H9 (cell line): ENCODE measurements around the gene NFIX. TPM values are rescaled to one million over a fixed set of nuclear protein-coding genes. Genes with fewer than 3 reads are reported as not detected.
A peak's percentile ranks its signal among the peaks of the same experiment; 100 is the strongest.

Experiments
- DNase-seq: peaks from one replicate; pipeline ENCODE4 v3.0.0-alpha.2; 2017
- H2AFZ ChIP-seq: one replicate; pipeline ENCODE4 v1.6.1; 2013; ENCODE audit warnings: mild to moderate bottlenecking, low read length, control low read depth, moderate library complexity
- H2AK5ac ChIP-seq: 2 replicates; pipeline ENCODE4 v1.6.1; 2013; ENCODE audit warnings: low read length, control low read depth, mixed read lengths; ENCODE audit not compliant: insufficient read length
- H2BK120ac ChIP-seq: one replicate; pipeline ENCODE4 v1.6.1; 2013; ENCODE audit warnings: low read depth, mild to moderate bottlenecking, low read length, control low read depth, inconsistent platforms; ENCODE audit not compliant: poor library complexity, severe bottlenecking
- H2BK12ac ChIP-seq: 2 replicates; pipeline ENCODE4 v1.6.1; 2013; ENCODE audit warnings: low read length, control low read depth, mixed read lengths, low read depth; ENCODE audit not compliant: insufficient read length
- H2BK15ac ChIP-seq: 2 replicates; pipeline ENCODE4 v1.6.1; 2013; ENCODE audit warnings: low read depth, low read length, control low read depth
- H2BK20ac ChIP-seq: one replicate; pipeline ENCODE4 v1.6.1; 2013; ENCODE audit warnings: low read depth, mild to moderate bottlenecking, low read length, control low read depth, inconsistent platforms; ENCODE audit not compliant: poor library complexity, severe bottlenecking
- H2BK5ac ChIP-seq: 2 replicates; pipeline ENCODE4 v1.6.1; 2013; ENCODE audit warnings: low read length, control low read depth, mixed read lengths; ENCODE audit not compliant: insufficient read length
- H3K14ac ChIP-seq: 2 replicates; pipeline ENCODE4 v1.6.1; 2013; ENCODE audit warnings: low read length, control low read depth; ENCODE audit not compliant: insufficient read depth
- H3K18ac ChIP-seq: 2 replicates; pipeline ENCODE4 v1.6.1; 2013; ENCODE audit warnings: low read depth, mild to moderate bottlenecking, mixed read lengths, low read length, control low read depth; ENCODE audit not compliant: insufficient read length
- H3K23ac ChIP-seq: 2 replicates; pipeline ENCODE4 v1.6.1; 2013; ENCODE audit warnings: low read length, control low read depth, mixed read lengths, low read depth; ENCODE audit not compliant: insufficient read length
- H3K23me2 ChIP-seq: 2 replicates; pipeline ENCODE4 v1.6.1; 2013; ENCODE audit warnings: low read depth, mild to moderate bottlenecking, mixed read lengths, low read length, control low read depth; ENCODE audit not compliant: insufficient read length, poor library complexity, severe bottlenecking
- H3K27ac ChIP-seq: 2 replicates; pipeline ENCODE4 v1.5.1; 2013; ENCODE audit warnings: low read length, control low read depth, mixed read lengths, low read depth; ENCODE audit not compliant: insufficient read length
- H3K27me3 ChIP-seq: 2 replicates; pipeline ENCODE4 v1.6.1; 2013; ENCODE audit warnings: low read length, control low read depth, inconsistent platforms; ENCODE audit not compliant: insufficient read depth
- H3K4ac ChIP-seq: 2 replicates; pipeline ENCODE4 v1.6.1; 2013; ENCODE audit warnings: low read depth, mild to moderate bottlenecking, control low read depth, inconsistent platforms, low read length, moderate library complexity
- H3K4me1 ChIP-seq: 2 replicates; pipeline ENCODE4 v1.6.1; 2013; ENCODE audit warnings: low read length, control low read depth, inconsistent platforms; ENCODE audit not compliant: insufficient read depth
- H3K4me2 ChIP-seq: 2 replicates; pipeline ENCODE4 v1.6.1; 2013; ENCODE audit warnings: low read length, control low read depth, mixed read lengths; ENCODE audit not compliant: insufficient read length, insufficient read depth
- H3K56ac ChIP-seq: 2 replicates; pipeline ENCODE4 v1.6.1; 2013; ENCODE audit warnings: low read depth, mild to moderate bottlenecking, mixed read lengths, low read length, control low read depth; ENCODE audit not compliant: insufficient read length
- H3K79me1 ChIP-seq: 2 replicates; pipeline ENCODE4 v1.6.1; 2013; ENCODE audit warnings: low read depth, mild to moderate bottlenecking, moderate library complexity, low read length, control low read depth, inconsistent platforms; ENCODE audit not compliant: insufficient read depth, poor library complexity, severe bottlenecking
- H3K79me2 ChIP-seq: 2 replicates; pipeline ENCODE4 v1.6.1; 2013; ENCODE audit warnings: low read length, control low read depth, inconsistent platforms; ENCODE audit not compliant: insufficient read depth
- H3K9ac ChIP-seq: 2 replicates; pipeline ENCODE4 v1.6.1; 2013; ENCODE audit warnings: low read length, control low read depth, mixed read lengths; ENCODE audit not compliant: insufficient read length; ENCODE audit errors: extremely low read depth
- H3K9me3 ChIP-seq: one replicate; pipeline ENCODE4 v1.6.1; 2013; ENCODE audit warnings: low read depth, low read length, inconsistent platforms; ENCODE audit not compliant: control insufficient read depth
- H3T11ph ChIP-seq: one replicate; pipeline ENCODE4 v1.6.1; 2013; ENCODE audit warnings: mild to moderate bottlenecking, low read length, control low read depth, inconsistent platforms
- H4K20me1 ChIP-seq: one replicate; pipeline ENCODE4 v1.6.1; 2013; ENCODE audit not compliant: control insufficient read depth, insufficient read length, insufficient read depth
- H4K5ac ChIP-seq: 2 replicates; pipeline ENCODE4 v1.6.1; 2013; ENCODE audit warnings: low read depth, mild to moderate bottlenecking, mixed read lengths, low read length, control low read depth; ENCODE audit not compliant: insufficient read length
- H4K8ac ChIP-seq: replicated peaks from 2 replicates; pipeline ENCODE4 v1.6.1; 2013; ENCODE audit warnings: low read length, control low read depth, mixed read lengths, low read depth; ENCODE audit not compliant: insufficient read length
- H4K91ac ChIP-seq: 2 replicates; pipeline ENCODE4 v1.6.1; 2013; ENCODE audit warnings: low read depth, mild to moderate bottlenecking, moderate library complexity, mixed read lengths, low read length, control low read depth; ENCODE audit not compliant: insufficient read length
- H3K27ac Mint-ChIP-seq, 3 experiments: 2 replicates in 2 of 3; 3 replicates in 1 of 3; pipeline ENCODE4 v1.8.0; 2020 to 2021; ENCODE audit warnings: mixed read lengths in 3 of 3, mild to moderate bottlenecking in 1 of 3, moderate library complexity in 1 of 3
- H3K27me3 Mint-ChIP-seq: 2 replicates; pipeline ENCODE4 v1.8.0; 2021; ENCODE audit warnings: low read depth, mild to moderate bottlenecking, moderate library complexity, mixed read lengths
- H3K36me3 Mint-ChIP-seq, 3 experiments: 2 replicates in 2 of 3; 3 replicates in 1 of 3; pipeline ENCODE4 v1.8.0; 2020 to 2021; ENCODE audit warnings: low read depth in 3 of 3, mixed read lengths in 3 of 3; ENCODE audit not compliant: insufficient read depth in 1 of 3
- H3K4me1 Mint-ChIP-seq, 2 experiments: 2 replicates each; pipeline ENCODE4 v1.8.0; 2020; ENCODE audit warnings: mixed read lengths in 2 of 2
- H3K4me3 Mint-ChIP-seq, 2 experiments: 2 replicates in 1 of 2; 3 replicates in 1 of 2; pipeline ENCODE4 v1.8.0; 2020 to 2021; ENCODE audit warnings: mild to moderate bottlenecking in 2 of 2, mixed read lengths in 2 of 2, moderate library complexity in 1 of 2
- H3K9me3 Mint-ChIP-seq, 2 experiments: 2 replicates in 1 of 2; 3 replicates in 1 of 2; pipeline ENCODE4 v1.8.0; 2020; ENCODE audit warnings: mild to moderate bottlenecking in 2 of 2, mixed read lengths in 2 of 2, moderate library complexity in 1 of 2
- CTCF ChIP-seq: fragments of 200-600 bp; sonication (generic); conservative IDR thresholded peaks from 3 replicates; pipeline ENCODE4 v1.8.0; 2021; ENCODE audit warnings: antibody characterized with exemption, mild to moderate bottlenecking
- WGBS: extraction: QIAGEN DNeasy Blood & Tissue Kit; methylation state at CpG from one replicate; pipeline ENCODE4 v1.1.7; 2013; ENCODE audit warnings: missing lambda C conversion rate, low lambda C conversion rate, mixed read lengths; ENCODE audit not compliant: insufficient read length; ENCODE audit errors: extremely low coverage; 5-methylcytosine and 5-hydroxymethylcytosine counted together
- total RNA-seq: library from RNA; stranded (reverse); gene quantifications from 2 replicates; pipeline ENCODE4 v1.2.1, GENCODE V29; 2021

NFIX gene
- total RNA-seq, 1 experiment from 2014 or later: 0.31 TPM

GRCh38 chr19:13079542-13079986 is 84.3 kb downstream of the NFIX start:
- peaks cover 27 to 55% of the 10 kb centered on the region in 2 experiments for H3K4me1 Mint-ChIP-seq
- H3K9me3 Mint-ChIP-seq: no peaks in the 10 kb centered on the region
- no peak overlapping the region for H3K56ac ChIP-seq
- H4K5ac ChIP-seq: no peak overlapping the region
- no peaks in the 10 kb centered on the region for H3K79me1 ChIP-seq
- H2BK15ac ChIP-seq: no peak overlapping the region
- H3K4me2 ChIP-seq: no peak overlapping the region
- DNase-seq: no peak
- H3K4ac ChIP-seq: no peak overlapping the region
- no peak overlapping the region for H2BK5ac ChIP-seq
- no peaks in the 10 kb centered on the region for H3K9me3 ChIP-seq
- WGBS: no CpG with 5 or more reads among the region's 16 CpGs
- no peak overlapping the region for H3K18ac ChIP-seq
- no peak overlapping the region for H2AK5ac ChIP-seq
- no peaks in the 10 kb centered on the region for H3K79me2 ChIP-seq
- H3K23me2 ChIP-seq: peaks cover 5% of the 10 kb centered on the region
- peak overlapping the region in 1 of 3 experiments; percentile 74; a peak in 1 of 7 replicates for H3K27ac Mint-ChIP-seq
- no peak overlapping the region for H4K91ac ChIP-seq
- no peak overlapping the region for H2AFZ ChIP-seq
- H3K9ac ChIP-seq: no peak overlapping the region
- TF ChIP-seq CTCF: no peak
- H2BK12ac ChIP-seq: no peak overlapping the region
- H3K27me3 Mint-ChIP-seq: peaks cover 60% of the 10 kb centered on the region
- H2BK120ac ChIP-seq: no peak overlapping the region
- no peak overlapping the region for H3K27ac ChIP-seq
- no peak overlapping the region for H3K14ac ChIP-seq
- H3K23ac ChIP-seq: no peak overlapping the region
- no peaks in the 10 kb centered on the region for H4K20me1 ChIP-seq
- no peak overlapping the region for H3T11ph ChIP-seq
- H2BK20ac ChIP-seq: no peak overlapping the region
- H3K36me3 Mint-ChIP-seq: peaks cover 0 to 1% (median 0%) of the 10 kb centered on the region in 3 experiments; a peak in 1 of 7 replicates
- no peak overlapping the region for H4K8ac ChIP-seq
- H3K27me3 ChIP-seq: peaks cover 2% of the 10 kb centered on the region; the same call in 1 of the 2 replicates
- peaks cover 12% of the 10 kb centered on the region; the same call in 1 of the 2 replicates for H3K4me1 ChIP-seq
- no peak overlapping the region for H3K4me3 Mint-ChIP-seq
